HCT116 (cell line): ENCODE data around the gene ENTPD8. TPM values are rescaled to one million over a fixed set of nuclear protein-coding genes. Genes with fewer than 3 reads are reported as not detected.

Experiments used
- ATAC-seq: fragments of 200-7000 bp; cut with Tn5 transposase; 2 replicates; pipeline ENCODE4 v1.9.1; 2020; ENCODE audit warnings: mild to moderate bottlenecking, moderate library complexity
- BruUV-seq: library from RNA; stranded (reverse); fragments of 400-500 nt; replicated peaks from 2 replicates; lab custom pipeline; 2021; lab: Mats Ljungman, UMichigan
- CTCF ChIA-PET: fragments of 300-600 bp; sonication (Branson Sonifier 250); formaldehyde crosslinking; loops from one replicate; lab custom pipeline; 2021; ENCODE audit warnings: antibody characterized with exemption; lab: Charles Lee
- POLR2A ChIA-PET: fragments of 300-600, 350-600 bp; sonication (Branson Sonifier 250); formaldehyde crosslinking; loops from one replicate; lab custom pipeline; 2021; ENCODE audit warnings: antibody characterized with exemption; lab: Charles Lee
- RAD21 ChIA-PET, 2 experiments: fragments of 300-600 bp; sonication (Branson Sonifier 250); formaldehyde crosslinking; loops; one replicate each; lab custom pipeline; 2023; ENCODE audit warnings: low total read pairs in 2 of 2; ENCODE audit not compliant: uncharacterized antibody in 2 of 2, unreplicated experiment in 2 of 2, low non-redundant PET in 1 of 2; lab: Charles Lee
- DNase-seq: peaks from one replicate; pipeline ENCODE4 v3.0.0-alpha.2; 2010; ENCODE audit warnings: low read depth, low spot score
- H2AFZ ChIP-seq: fragments of 200-600 bp; shearing (Covaris generic), sonication (generic); 2 replicates; pipeline ENCODE4 v1.6.1; 2017; ENCODE audit warnings: low read depth, mixed run types, mixed read lengths, antibody characterized with exemption, low read length; ENCODE audit not compliant: poor library complexity, severe bottlenecking
- H3K27ac ChIP-seq: 2 replicates; pipeline ENCODE4 v1.5.1; 2012; ENCODE audit warnings: low read depth, low read length
- H3K27me3 ChIP-seq: fragments of 200-600 bp; sonication (generic); 2 replicates; pipeline ENCODE4 v1.6.1; 2016; ENCODE audit warnings: mixed run types, low read length, mixed read lengths; ENCODE audit not compliant: insufficient read depth
- H3K36me3 ChIP-seq, 2 experiments: fragments of 200-500 bp in 1 of 2; fragments of 200-600 bp in 1 of 2; sonication (Bioruptor generic) in 1 of 2; sonication (generic) in 1 of 2; 2 replicates each; pipeline versions ENCODE4 v1.5.1 to v1.6.1; 2014 to 2016; ENCODE audit warnings: low read length in 2 of 2, inconsistent platforms in 1 of 2, mixed read lengths in 1 of 2, mixed run types in 1 of 2; ENCODE audit not compliant: insufficient read depth in 2 of 2, control insufficient read depth in 1 of 2
- H3K4me1 ChIP-seq, 2 experiments: fragments of 200-600 bp in 1 of 2; sonication (generic) in 1 of 2; 2 replicates each; pipeline versions ENCODE4 v1.5.1 to v1.6.1; 2012 to 2017; ENCODE audit warnings: low read length in 2 of 2, inconsistent platforms in 1 of 2, mild to moderate bottlenecking in 1 of 2, mixed read lengths in 1 of 2, mixed run types in 1 of 2, moderate library complexity in 1 of 2; ENCODE audit not compliant: insufficient read depth in 2 of 2, control insufficient read depth in 1 of 2
- H3K4me2 ChIP-seq: fragments of 200-600 bp; sonication (generic); 2 replicates; pipeline ENCODE4 v1.6.1; 2017; ENCODE audit warnings: mixed run types, low read length, mixed read lengths
- H3K4me3 ChIP-seq, 2 experiments: fragments of 200-600 bp in 1 of 2; sonication (generic) in 1 of 2; replicated peaks in 1 of 2; 2 replicates each; pipeline ENCODE4 v1.5.1; 2011 to 2016; ENCODE audit warnings: low read length in 2 of 2, control low read depth in 1 of 2, low read depth in 1 of 2, mild to moderate bottlenecking in 1 of 2, mixed read lengths in 1 of 2, mixed run types in 1 of 2
- H3K79me2 ChIP-seq: fragments of 200-600 bp; sonication (generic); 2 replicates; pipeline ENCODE4 v1.6.1; 2017; ENCODE audit warnings: mild to moderate bottlenecking, mixed run types, low read length, moderate library complexity, mixed read lengths; ENCODE audit not compliant: insufficient read depth
- H3K9ac ChIP-seq: fragments of 200-600 bp; sonication (generic); 2 replicates; pipeline ENCODE4 v1.6.1; 2016; ENCODE audit warnings: low read length, mixed read lengths
- H3K9me2 ChIP-seq: fragments of 200-600 bp; sonication (generic), shearing (Covaris generic); 2 replicates; pipeline ENCODE4 v1.6.1; 2017; ENCODE audit warnings: mixed run types, mild to moderate bottlenecking, moderate library complexity; ENCODE audit not compliant: insufficient read depth
- H3K9me3 ChIP-seq, 2 experiments: fragments of 200-500 bp in 1 of 2; fragments of 200-600 bp in 1 of 2; sonication (Bioruptor generic) in 1 of 2; sonication (generic) in 1 of 2; 2 replicates each; pipeline ENCODE4 v1.6.1; 2014 to 2017; ENCODE audit warnings: low read length in 2 of 2, mixed read lengths in 2 of 2, inconsistent platforms in 1 of 2, low read depth in 1 of 2, mild to moderate bottlenecking in 1 of 2, mixed run types in 1 of 2, moderate library complexity in 1 of 2; ENCODE audit not compliant: control insufficient read depth in 1 of 2, insufficient read depth in 1 of 2
- H4K20me1 ChIP-seq: fragments of 200-600 bp; sonication (generic), shearing (Covaris generic); 2 replicates; pipeline ENCODE4 v1.6.1; 2017; ENCODE audit warnings: mixed run types, mild to moderate bottlenecking, moderate library complexity; ENCODE audit not compliant: insufficient read depth
- CTCF ChIP-seq, 3 experiments: fragments of 200-600 bp in 1 of 3; sonication (generic) in 1 of 3; IDR thresholded peaks in 2 of 3; conservative IDR thresholded peaks in 1 of 3; 2 replicates each; pipeline ENCODE4 v1.5.1; 2012 to 2017; ENCODE audit warnings: low read depth in 2 of 3, low read length in 2 of 3, antibody characterized with exemption in 1 of 3, borderline replicate concordance in 1 of 3, control low read depth in 1 of 3, mild to moderate bottlenecking in 1 of 3, mixed read lengths in 1 of 3, mixed run types in 1 of 3, moderate library complexity in 1 of 3; ENCODE audit not compliant: insufficient read depth in 1 of 3
- ELF1 ChIP-seq: IDR thresholded peaks from 2 replicates; pipeline ENCODE4 v1.6.1; 2012; ENCODE audit warnings: low read depth, borderline replicate concordance
- FOSL1 ChIP-seq: IDR thresholded peaks from 2 replicates; pipeline ENCODE4 v1.6.1; 2012; ENCODE audit warnings: low read depth
- JUND ChIP-seq: IDR thresholded peaks from 2 replicates; pipeline ENCODE4 v1.6.1; 2012
- RAD21 ChIP-seq: IDR thresholded peaks from 2 replicates; pipeline ENCODE4 v1.6.1; 2012; ENCODE audit warnings: low read depth, mild to moderate bottlenecking
- TCF7L2 ChIP-seq: IDR thresholded peaks from 2 replicates; pipeline ENCODE4 v1.7.0; 2011; ENCODE audit warnings: borderline replicate concordance, inconsistent platforms; ENCODE audit not compliant: insufficient read depth, insufficient read length; ENCODE audit errors: extremely low read depth
- ZFX ChIP-seq: fragments of 450-650 bp; IDR thresholded peaks from 2 replicates; pipeline ENCODE4 v1.6.1; 2017
- ZNF274 ChIP-seq: fragments of 200-500 bp; sonication (Bioruptor generic); IDR thresholded peaks from 2 replicates; pipeline ENCODE4 v1.6.1; 2014; ENCODE audit warnings: mild to moderate bottlenecking, low read depth, low read length, inconsistent platforms
- intact Hi-C: fragments of 100-400 bp; cut with micrococcal nuclease; formaldehyde crosslinking; loops from 2 replicates; pipeline ENCODE4 v1.10.0; 2022
- total RNA-seq: library from RNA; stranded (reverse); gene quantifications from one replicate; pipeline ENCODE4 v1.2.1, GENCODE V29; 2021; ENCODE audit not compliant: unreplicated experiment

The ENTPD8 gene
- total RNA-seq, 1 experiment from 2014 or later: 1.7 TPM

DNA sequence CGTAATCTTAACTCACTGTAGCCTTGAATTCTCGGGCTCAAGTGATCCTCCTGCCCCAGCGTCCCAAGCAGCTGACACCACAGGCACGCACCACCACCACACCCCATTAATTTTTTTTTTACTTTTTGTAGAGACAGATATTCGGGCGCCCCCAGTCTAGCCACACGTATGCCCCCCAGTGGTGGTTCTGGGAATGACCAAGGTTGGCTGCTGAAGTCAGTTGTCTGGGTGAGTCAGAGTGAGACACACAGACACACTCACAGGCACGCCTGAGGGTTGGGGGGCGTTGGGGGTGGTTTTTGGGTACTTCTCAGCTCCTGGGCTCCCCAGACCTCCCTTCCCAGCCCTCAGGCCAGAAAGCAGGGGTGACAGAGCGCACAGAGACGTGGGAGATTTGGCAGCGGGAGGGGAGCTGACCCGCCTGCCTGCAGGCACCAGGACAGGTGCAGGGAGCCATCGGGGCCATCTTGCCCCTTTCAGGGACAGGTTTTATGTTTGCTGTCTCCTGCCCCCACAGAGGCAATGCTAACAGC is 4.2 kb upstream of the ENTPD8 start:
- Histone ChIP-seq H3K27ac (no peak overlapping the region; the same call in 1 of the 2 replicates), H3K4me2 (peak overlapping the region; percentile 59), H3K36me3 (peaks cover 6 to 12% of the 10 kb centered on the region in 2 experiments; a peak in 3 of 4 replicates), H3K4me1 (peaks cover 16 to 33% of the 10 kb centered on the region in 2 experiments), H4K20me1 (no peaks in the 10 kb centered on the region), H3K27me3 (no peaks in the 10 kb centered on the region), H3K79me2 (no peaks in the 10 kb centered on the region), H2AFZ (no peak overlapping the region), H3K4me3 (peak overlapping the region; percentile 4 to 17; a peak in 1 of 4 replicates), H3K9ac (no peak overlapping the region), H3K9me3 (no peaks in the 10 kb centered on the region), H3K9me2 (no peaks in the 10 kb centered on the region)
- RAD21 ChIA-PET: no interaction called here
- POLR2A ChIA-PET: no interaction called here
- DNase-seq (peak; percentile 56), ATAC-seq (peak; percentile 65)
- CTCF ChIA-PET: interaction anchor here (1.3 to 1.5 kb wide), 2 partner anchors 22 to 159 kb away, joined by 5 to 11 read pairs; partner anchors contain the start of gene EXD3
- intact Hi-C loops: loop anchor here (2.0 kb wide), 1 partner anchor 151 kb away; no protein-coding TSS in a partner anchor
- no peak; the same call in 1 of the 2 replicates for TF ChIP-seq FOSL1
- no peak for TF ChIP-seq ELF1
- no peak for TF ChIP-seq ZFX
- TF ChIP-seq ZNF274: no peak
- TF ChIP-seq TCF7L2: no peak
- TF ChIP-seq JUND: 0 out of 2 replicates have a peak, but pooled peaks have one; percentile 23
- TF ChIP-seq RAD21: peak; percentile 84
- TF ChIP-seq CTCF (IDR thresholded peaks at IDR 0.05 in 2 of 3, conservative IDR thresholded peaks at IDR 0.05 in 1 of 3; ENCODE audit: borderline replicate concordance in 1 of 3, insufficient read depth in 1 of 3, low read depth in 2 of 3, low read length in 2 of 3): peak; percentile 77 to 93 (median 88)
- no TSS peak for BruUV-seq
